Epithelial cell of esophagus (primary cell): Measurements from ENCODE around the gene RABL2B.

Experiments
- DNase-seq: peaks from one replicate; pipeline ENCODE4 v3.0.0; 2010; ENCODE audit warnings: low read depth
- H3K4me3 ChIP-seq: 2 replicates; pipeline ENCODE4 v1.5.1; 2011; ENCODE audit warnings: mild to moderate bottlenecking, low read length, control low read depth
- TF ChIP-seq, protein P1 (sequence below): IDR thresholded peaks from 2 replicates; pipeline ENCODE4 v1.5.1; 2011; ENCODE audit warnings: low read depth, mild to moderate bottlenecking, low read length, control low read depth, inconsistent platforms; ENCODE audit not compliant: insufficient read depth; ENCODE audit errors: missing control alignments

Gene RABL2B

DNA sequence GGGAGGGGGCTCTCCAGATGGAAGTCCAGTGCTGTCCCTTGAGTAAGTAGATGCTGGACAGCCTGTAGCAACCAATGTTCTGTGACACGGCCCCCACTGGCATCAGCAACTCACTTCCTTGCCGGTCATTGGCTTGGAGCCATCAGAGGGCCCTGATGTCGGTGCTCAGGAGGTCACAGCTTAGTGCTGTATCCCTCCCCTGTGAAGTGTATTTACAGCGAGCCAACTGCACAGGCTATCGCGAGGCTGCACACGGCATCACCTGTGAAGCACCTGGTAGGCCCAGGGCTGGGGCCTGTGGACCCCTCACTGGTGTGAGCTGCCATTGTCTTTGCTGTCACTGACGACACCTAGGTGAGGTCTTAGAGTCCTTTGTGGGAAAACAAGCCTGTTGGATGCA, 58.8 kb downstream of the RABL2B start:
- H3K4me3 ChIP-seq: no peak overlapping the region
- DNase-seq: no peak
- TF ChIP-seq, protein P1, sequence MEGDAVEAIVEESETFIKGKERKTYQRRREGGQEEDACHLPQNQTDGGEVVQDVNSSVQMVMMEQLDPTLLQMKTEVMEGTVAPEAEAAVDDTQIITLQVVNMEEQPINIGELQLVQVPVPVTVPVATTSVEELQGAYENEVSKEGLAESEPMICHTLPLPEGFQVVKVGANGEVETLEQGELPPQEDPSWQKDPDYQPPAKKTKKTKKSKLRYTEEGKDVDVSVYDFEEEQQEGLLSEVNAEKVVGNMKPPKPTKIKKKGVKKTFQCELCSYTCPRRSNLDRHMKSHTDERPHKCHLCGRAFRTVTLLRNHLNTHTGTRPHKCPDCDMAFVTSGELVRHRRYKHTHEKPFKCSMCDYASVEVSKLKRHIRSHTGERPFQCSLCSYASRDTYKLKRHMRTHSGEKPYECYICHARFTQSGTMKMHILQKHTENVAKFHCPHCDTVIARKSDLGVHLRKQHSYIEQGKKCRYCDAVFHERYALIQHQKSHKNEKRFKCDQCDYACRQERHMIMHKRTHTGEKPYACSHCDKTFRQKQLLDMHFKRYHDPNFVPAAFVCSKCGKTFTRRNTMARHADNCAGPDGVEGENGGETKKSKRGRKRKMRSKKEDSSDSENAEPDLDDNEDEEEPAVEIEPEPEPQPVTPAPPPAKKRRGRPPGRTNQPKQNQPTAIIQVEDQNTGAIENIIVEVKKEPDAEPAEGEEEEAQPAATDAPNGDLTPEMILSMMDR: no peak

GRCh38 chr22:50723991-50724390, 59.4 kb downstream of the RABL2B start:
- no peak overlapping the region for H3K4me3 ChIP-seq
- TF ChIP-seq, protein P1: no peak
- DNase-seq: no peak

GRCh38 chr22:50722716-50723428, 60.6 kb downstream of the RABL2B start:
- DNase-seq: no peak
- H3K4me3 ChIP-seq: no peak overlapping the region
- TF ChIP-seq, protein P1: no peak

DNA sequence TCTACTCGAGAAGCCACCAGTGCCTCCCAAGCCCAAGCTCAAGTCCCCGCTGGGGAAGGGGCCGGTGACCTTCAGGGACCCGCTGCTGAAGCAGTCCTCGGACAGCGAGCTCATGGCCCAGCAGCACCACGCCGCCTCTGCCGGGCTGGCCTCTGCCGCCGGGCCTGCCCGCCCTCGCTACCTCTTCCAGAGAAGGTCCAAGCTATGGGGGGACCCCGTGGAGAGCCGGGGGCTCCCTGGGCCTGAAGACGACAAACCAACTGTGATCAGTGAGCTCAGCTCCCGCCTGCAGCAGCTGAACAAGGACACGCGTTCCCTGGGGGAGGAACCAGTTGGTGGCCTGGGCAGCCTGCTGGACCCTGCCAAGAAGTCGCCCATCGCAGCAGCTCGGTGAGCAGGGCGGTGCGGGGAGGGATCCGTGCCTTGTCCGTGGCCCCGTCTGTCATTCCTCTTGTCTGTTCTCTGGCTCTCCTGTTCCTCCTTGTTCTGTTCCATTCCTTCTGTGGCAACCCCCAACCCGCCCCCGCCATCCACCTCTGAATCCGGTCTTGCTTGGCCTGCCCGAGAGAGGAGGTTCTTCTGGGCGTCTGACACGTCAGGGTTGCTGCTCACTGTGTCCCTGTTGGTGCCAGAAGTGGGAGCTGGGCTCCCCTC, 61.3 kb downstream of the RABL2B start:
- H3K4me3 ChIP-seq: no peak overlapping the region
- TF ChIP-seq, protein P1: no peak
- no peak for DNase-seq

GRCh38 chr22:50721257-50721844, 62.1 kb downstream of the RABL2B start:
- TF ChIP-seq, protein P1: no peak
- DNase-seq: no peak
- H3K4me3 ChIP-seq: no peak overlapping the region

GRCh38 chr22:50720301-50721256, 62.9 kb downstream of the RABL2B start:
- TF ChIP-seq, protein P1: no peak
- no peak overlapping the region for H3K4me3 ChIP-seq

More at GRCh38 chr22:50720301-50721256, 62.9 kb downstream of the RABL2B start:
- peak; percentile 43 for DNase-seq
